SJCRH30 (cell line): ENCODE measurements around the gene SNX9. TPM values are rescaled to one million over a fixed set of nuclear protein-coding genes. Genes with fewer than 3 reads are reported as not detected.

Experiments used
- DNase-seq, 2 experiments: peaks; one replicate each; pipeline ENCODE4 v3.0.0-alpha.2; 2015 to 2020
- H3K27ac ChIP-seq: fragments of 250-450 bp; sonication (Bioruptor Pico); 2 replicates; pipeline ENCODE4 v1.5.1; 2020; ENCODE audit warnings: mild to moderate bottlenecking, moderate library complexity
- H3K27me3 ChIP-seq: fragments of 250-450 bp; sonication (Bioruptor Pico); 2 replicates; pipeline ENCODE4 v1.5.1; 2020; ENCODE audit warnings: mild to moderate bottlenecking, moderate library complexity
- H3K36me3 ChIP-seq: fragments of 250-450 bp; sonication (Bioruptor Pico); 2 replicates; pipeline ENCODE4 v1.5.1; 2020; ENCODE audit warnings: mild to moderate bottlenecking, moderate library complexity
- H3K4me1 ChIP-seq: fragments of 250-450 bp; sonication (Bioruptor Pico); 2 replicates; pipeline ENCODE4 v1.5.1; 2020; ENCODE audit warnings: mild to moderate bottlenecking, moderate library complexity
- H3K4me3 ChIP-seq: fragments of 250-450 bp; sonication (Bioruptor Pico); 2 replicates; pipeline ENCODE4 v1.5.1; 2020; ENCODE audit warnings: mild to moderate bottlenecking, moderate library complexity
- H3K9me3 ChIP-seq: fragments of 250-450 bp; sonication (Bioruptor Pico); replicated peaks from 2 replicates; pipeline ENCODE4 v1.5.1; 2020; ENCODE audit warnings: mild to moderate bottlenecking, moderate library complexity
- total RNA-seq: library from RNA; depleted of rRNA; stranded (reverse); fragments of >200 nt; shearing (Covaris generic); gene quantifications from 2 replicates; pipeline ENCODE4 v1.2.3, GENCODE V29; 2014; rRNA removed

The SNX9 gene
- 28.0 and 29.2 TPM in 2 replicates for total RNA-seq

- Histone ChIP-seq H3K4me3 (peak within 1 kb of the TSS; percentile 91), H3K9me3 (no peaks in the 10 kb centered on the region), H3K4me1 (no peaks in the 10 kb centered on the region; the same call in 1 of the 2 replicates), H3K27ac (peak within 1 kb of the TSS; percentile 18), H3K36me3 (no peaks in the 10 kb centered on the region), H3K27me3 (no peaks in the 10 kb centered on the region)
- peak; percentile 77 to 79 for DNase-seq
Measured at GRCh38 chr6:157823001-157823527, at the start of gene SNX9. Gene SNX9 (plus strand): TSS chr6:157823246. CDS start chr6:157823435, 189 bp downstream.

GRCh38 chr6:157773248-157773773 is 49.7 kb upstream of the SNX9 start:
- no peak overlapping the region for H3K4me3 ChIP-seq
- H3K27me3 ChIP-seq, result no peaks in the 10 kb centered on the region
- H3K9me3 ChIP-seq, result no peaks in the 10 kb centered on the region
- H3K4me1 ChIP-seq, result no peaks in the 10 kb centered on the region
- H3K27ac ChIP-seq, result no peak overlapping the region
- H3K36me3 ChIP-seq, result no peaks in the 10 kb centered on the region
- no peak for DNase-seq

DNA sequence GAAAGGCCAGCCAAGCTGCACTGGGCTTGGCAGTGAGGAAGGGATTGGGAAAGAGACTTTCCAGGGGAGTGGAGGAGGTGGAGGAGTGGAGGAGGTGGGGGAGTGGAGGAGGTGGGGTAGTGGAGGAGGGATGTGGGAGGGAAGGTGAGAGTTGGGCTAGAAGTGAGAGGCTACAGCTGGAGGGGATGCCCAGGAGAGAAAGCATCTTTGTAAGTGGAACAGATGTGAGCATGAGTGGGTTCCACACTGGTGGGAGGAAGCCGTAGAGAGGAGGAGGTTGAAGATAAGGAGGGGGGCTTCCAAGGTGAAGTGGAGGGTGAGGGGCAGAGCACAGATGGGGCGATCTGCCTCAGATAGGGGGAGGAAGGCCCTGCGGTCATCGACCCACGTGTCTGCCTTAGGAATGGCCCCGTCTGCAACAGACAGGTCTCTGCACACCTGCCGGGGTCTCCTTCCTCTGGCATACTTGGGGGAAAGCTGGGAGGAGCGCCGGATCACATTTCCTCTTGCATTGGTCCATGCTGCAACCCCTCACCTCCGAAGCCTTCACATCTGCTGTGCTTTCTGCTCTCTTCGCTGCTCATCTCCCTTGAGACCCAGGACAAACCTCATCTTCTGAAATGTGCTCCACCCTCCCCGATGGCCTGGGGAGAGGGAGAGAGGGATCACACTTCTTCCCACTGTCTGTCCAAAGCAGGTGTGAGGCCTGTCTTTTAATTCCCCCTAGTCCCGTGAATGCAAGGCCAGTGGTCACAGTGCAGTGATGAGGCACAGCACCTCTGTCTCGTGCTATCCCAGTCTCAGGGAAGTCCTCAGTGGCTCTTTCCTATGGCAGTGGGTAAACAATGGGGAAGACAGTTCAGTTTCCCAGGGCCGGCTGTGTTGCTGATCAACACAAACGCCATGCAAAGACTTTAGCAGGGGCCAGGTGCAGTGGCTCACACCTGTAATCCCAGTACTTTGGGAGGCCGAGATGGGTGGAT is 48.6 kb upstream of the SNX9 start:
- H3K27me3 ChIP-seq, result no peaks in the 10 kb centered on the region

DNA sequence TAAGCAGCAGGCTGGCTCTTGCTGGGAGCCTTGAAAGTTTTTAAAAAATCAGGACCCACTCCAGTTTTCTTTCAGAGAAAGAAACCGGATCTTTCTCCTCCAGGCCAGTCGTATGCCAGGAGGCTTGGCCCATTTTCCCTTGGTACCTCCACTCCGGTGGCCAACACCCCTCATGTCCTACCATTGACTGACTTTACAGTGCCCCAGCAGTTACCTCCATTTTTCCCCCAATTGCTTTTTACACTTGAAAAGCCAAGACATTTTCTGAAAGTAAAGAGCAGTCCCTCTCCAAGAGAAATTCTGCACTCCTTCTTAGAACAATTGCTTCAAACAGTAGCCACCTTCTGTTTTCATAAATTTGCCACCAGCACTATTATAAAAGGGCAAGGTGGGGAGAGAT is 47.7 kb upstream of the SNX9 start:
- Histone ChIP-seq H3K27ac (no peak overlapping the region), H3K9me3 (no peaks in the 10 kb centered on the region), H3K27me3 (no peaks in the 10 kb centered on the region), H3K4me3 (no peak overlapping the region), H3K36me3 (no peaks in the 10 kb centered on the region), H3K4me1 (no peaks in the 10 kb centered on the region)
- no peak for DNase-seq

More for the DNA sequence above, 48.6 kb upstream of the SNX9 start:
- Histone ChIP-seq H3K4me3 (no peak overlapping the region), H3K36me3 (no peaks in the 10 kb centered on the region), H3K9me3 (no peaks in the 10 kb centered on the region), H3K27ac (no peak overlapping the region), H3K4me1 (no peaks in the 10 kb centered on the region)
- DNase-seq, result no peak

- Histone ChIP-seq H3K36me3 (no peaks in the 10 kb centered on the region), H3K9me3 (no peaks in the 10 kb centered on the region), H3K27me3 (no peaks in the 10 kb centered on the region), H3K4me1 (no peaks in the 10 kb centered on the region), H3K27ac (no peak overlapping the region), H3K4me3 (no peak overlapping the region)
- DNase-seq, result no peak
Measured at GRCh38 chr6:157777344-157777743, 45.7 kb upstream of the SNX9 start.

- H3K4me3 ChIP-seq, result no peak overlapping the region
- H3K27me3 ChIP-seq, result no peaks in the 10 kb centered on the region
- no peaks in the 10 kb centered on the region for H3K36me3 ChIP-seq
- no peaks in the 10 kb centered on the region for H3K4me1 ChIP-seq
- no peaks in the 10 kb centered on the region for H3K9me3 ChIP-seq
- no peak overlapping the region for H3K27ac ChIP-seq
- DNase-seq, result no peak
Measured at GRCh38 chr6:157778719-157779118, 44.3 kb upstream of the SNX9 start.

- no peaks in the 10 kb centered on the region for H3K36me3 ChIP-seq
- no peaks in the 10 kb centered on the region for H3K4me1 ChIP-seq
- no peaks in the 10 kb centered on the region for H3K9me3 ChIP-seq
- no peaks in the 10 kb centered on the region for H3K27me3 ChIP-seq
- H3K4me3 ChIP-seq, result no peak overlapping the region
- H3K27ac ChIP-seq, result no peak overlapping the region
- DNase-seq, result no peak
Measured at GRCh38 chr6:157779705-157780604, 43.1 kb upstream of the SNX9 start.

GRCh38 chr6:157785636-157786035 is 37.4 kb upstream of the SNX9 start:
- no peak for DNase-seq
- Histone ChIP-seq H3K36me3 (no peaks in the 10 kb centered on the region), H3K27me3 (no peaks in the 10 kb centered on the region), H3K9me3 (no peaks in the 10 kb centered on the region), H3K4me3 (no peak overlapping the region), H3K4me1 (no peaks in the 10 kb centered on the region), H3K27ac (no peak overlapping the region)

DNA sequence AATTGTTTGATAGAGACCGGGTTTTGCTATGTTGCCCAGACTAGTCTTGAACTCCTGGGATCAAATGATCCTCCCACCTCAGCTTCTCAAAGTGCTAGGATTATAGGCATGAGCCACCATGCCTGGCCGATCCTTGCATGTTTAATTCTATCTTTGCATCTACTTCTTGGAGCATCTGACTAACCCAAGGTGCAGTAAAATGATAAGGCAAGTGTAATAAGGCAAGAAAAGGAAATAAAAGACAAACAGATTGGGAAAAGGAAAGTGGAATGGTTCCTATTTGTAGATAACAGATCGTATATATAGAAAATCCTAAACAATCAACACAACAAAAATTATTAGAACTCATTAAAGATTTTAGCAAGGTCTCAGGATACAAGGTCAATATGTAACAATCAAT is 36.8 kb upstream of the SNX9 start:
- DNase-seq, result no peak
- Histone ChIP-seq H3K9me3 (no peaks in the 10 kb centered on the region), H3K27ac (no peak overlapping the region), H3K4me3 (no peak overlapping the region), H3K27me3 (no peaks in the 10 kb centered on the region), H3K36me3 (no peaks in the 10 kb centered on the region), H3K4me1 (no peaks in the 10 kb centered on the region)

- no peaks in the 10 kb centered on the region for H3K36me3 ChIP-seq
- no peak for DNase-seq
- no peaks in the 10 kb centered on the region for H3K9me3 ChIP-seq
- H3K27ac ChIP-seq, result no peak overlapping the region
- H3K27me3 ChIP-seq, result no peaks in the 10 kb centered on the region
- H3K4me1 ChIP-seq, result no peaks in the 10 kb centered on the region
- no peak overlapping the region for H3K4me3 ChIP-seq
Measured at GRCh38 chr6:157787080-157787479, 36.0 kb upstream of the SNX9 start.

DNA sequence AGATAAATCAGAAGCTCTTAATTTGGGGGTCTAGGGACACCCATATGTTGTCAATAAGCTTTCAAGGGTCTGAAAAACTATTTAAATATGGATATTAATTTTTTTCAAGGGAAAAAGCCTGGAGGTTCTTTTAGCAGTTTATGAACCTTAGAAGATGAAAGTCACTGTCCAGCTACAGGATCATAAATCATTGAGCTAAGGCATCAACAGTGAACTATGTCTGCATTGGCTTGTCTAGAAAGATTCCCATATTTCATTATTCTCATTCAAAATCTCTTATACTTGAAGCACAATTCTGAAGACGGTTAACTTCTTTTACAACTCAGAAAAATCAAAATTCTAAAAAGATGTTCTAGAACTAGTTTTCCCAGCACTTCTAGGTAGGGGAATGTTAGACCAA is 34.9 kb upstream of the SNX9 start:
- Histone ChIP-seq H3K27me3 (no peaks in the 10 kb centered on the region), H3K9me3 (no peaks in the 10 kb centered on the region), H3K27ac (no peak overlapping the region), H3K4me1 (no peaks in the 10 kb centered on the region), H3K36me3 (no peaks in the 10 kb centered on the region), H3K4me3 (no peak overlapping the region)
- DNase-seq, result no peak

DNA sequence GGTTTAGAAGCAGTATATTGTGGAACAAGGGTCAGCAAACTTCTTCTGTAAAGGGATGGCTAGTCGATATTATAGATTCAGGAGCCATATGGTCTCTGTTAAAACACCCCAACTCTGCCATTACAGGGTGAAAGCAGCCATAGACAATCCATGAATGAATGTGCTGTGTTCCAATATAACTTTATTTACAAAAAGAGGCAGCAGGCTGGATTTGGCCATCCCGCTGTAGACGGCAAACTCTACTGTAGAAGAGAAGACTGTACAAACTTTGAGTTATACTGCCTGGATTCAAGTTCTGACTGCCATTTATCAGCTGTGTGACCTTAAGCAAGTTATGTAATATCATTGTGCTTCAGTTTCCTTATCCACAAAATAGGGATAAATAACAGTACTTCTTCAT is 33.7 kb upstream of the SNX9 start:
- Histone ChIP-seq H3K27me3 (no peaks in the 10 kb centered on the region), H3K4me1 (no peaks in the 10 kb centered on the region), H3K36me3 (no peaks in the 10 kb centered on the region), H3K9me3 (no peaks in the 10 kb centered on the region), H3K4me3 (no peak overlapping the region), H3K27ac (no peak overlapping the region)
- DNase-seq, result no peak

DNA sequence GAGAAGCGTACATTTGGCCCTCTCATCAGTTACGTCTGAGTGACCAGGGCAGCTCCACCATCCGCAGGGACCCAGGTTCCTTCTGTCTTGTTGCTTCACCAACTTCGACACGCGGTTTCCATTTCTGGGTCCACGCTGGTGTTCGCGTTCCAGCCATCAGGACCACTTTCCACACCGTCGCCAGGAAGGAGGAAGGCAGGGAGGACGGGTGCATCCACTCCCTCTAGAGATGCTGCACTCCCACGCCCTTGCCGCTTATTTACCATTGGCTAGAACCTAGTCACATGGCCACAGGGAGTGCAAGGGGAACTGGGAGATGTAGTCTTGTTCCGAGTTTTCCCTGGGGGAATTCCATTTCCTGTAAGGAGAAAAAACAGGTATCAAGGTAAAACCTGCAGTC is 33.2 kb upstream of the SNX9 start:
- peak in 1 of 2 experiments; percentile 28 for DNase-seq
- Histone ChIP-seq H3K9me3 (no peaks in the 10 kb centered on the region), H3K27ac (no peak overlapping the region), H3K4me3 (no peak overlapping the region), H3K27me3 (no peaks in the 10 kb centered on the region), H3K36me3 (no peaks in the 10 kb centered on the region), H3K4me1 (no peaks in the 10 kb centered on the region)

GRCh38 chr6:157790548-157791160 is 32.4 kb upstream of the SNX9 start:
- Histone ChIP-seq H3K9me3 (no peaks in the 10 kb centered on the region), H3K27ac (no peak overlapping the region)
- DNase-seq, result peak in 1 of 2 experiments; percentile 29

More at GRCh38 chr6:157790548-157791160, 32.4 kb upstream of the SNX9 start:
- H3K36me3 ChIP-seq, result no peaks in the 10 kb centered on the region
- no peak overlapping the region for H3K4me3 ChIP-seq
- no peaks in the 10 kb centered on the region for H3K4me1 ChIP-seq
- no peaks in the 10 kb centered on the region for H3K27me3 ChIP-seq
